Trophoblast cell (in vitro differentiated cells and primary cell): Measurements from ENCODE around the gene RBFOX2.
A peak's percentile ranks its signal among the peaks of the same experiment; 100 is the strongest.

ENCODE experiments used
- DNase-seq, 2 donors: peaks; one replicate each; pipeline ENCODE4 v3.0.0-alpha.2; 2016
- H2AFZ ChIP-seq: 2 replicates; pipeline ENCODE4 v1.6.1; 2013; ENCODE audit warnings: low read length, moderate library complexity, mild to moderate bottlenecking; ENCODE audit not compliant: insufficient read depth, poor library complexity
- H2AK5ac ChIP-seq: 2 replicates; pipeline ENCODE4 v1.6.1; 2013; ENCODE audit warnings: mild to moderate bottlenecking, low read length
- H2BK120ac ChIP-seq: 2 replicates; pipeline ENCODE4 v1.6.1; 2013; ENCODE audit warnings: low read length, mild to moderate bottlenecking, moderate library complexity; ENCODE audit not compliant: insufficient read depth, poor library complexity
- H2BK12ac ChIP-seq: 2 replicates; pipeline ENCODE4 v1.6.1; 2013; ENCODE audit warnings: mild to moderate bottlenecking, low read length, moderate library complexity
- H2BK5ac ChIP-seq: 2 replicates; pipeline ENCODE4 v1.6.1; 2013; ENCODE audit warnings: low read length, low read depth, moderate library complexity, mild to moderate bottlenecking; ENCODE audit not compliant: poor library complexity
- H3K14ac ChIP-seq: 2 replicates; pipeline ENCODE4 v1.6.1; 2013; ENCODE audit warnings: mild to moderate bottlenecking, low read length
- H3K18ac ChIP-seq: 2 replicates; pipeline ENCODE4 v1.6.1; 2013; ENCODE audit warnings: mild to moderate bottlenecking, low read length
- H3K23ac ChIP-seq: 2 replicates; pipeline ENCODE4 v1.6.1; 2013; ENCODE audit warnings: low read length
- H3K27ac ChIP-seq: 2 replicates; pipeline ENCODE4 v1.5.1; 2013; ENCODE audit warnings: low read depth, mild to moderate bottlenecking, inconsistent platforms, low read length, moderate library complexity
- H3K27me3 ChIP-seq: 2 replicates; pipeline ENCODE4 v1.6.1; 2013; ENCODE audit warnings: inconsistent platforms, mild to moderate bottlenecking, low read length, moderate library complexity; ENCODE audit not compliant: insufficient read depth
- H3K36me3 ChIP-seq, 2 experiments: 1 replicate in 1 of 2; 2 replicates in 1 of 2; pipeline ENCODE4 v1.6.1; 2013; ENCODE audit warnings: low read length in 2 of 2, mild to moderate bottlenecking in 2 of 2, moderate library complexity in 1 of 2; ENCODE audit not compliant: insufficient read depth in 2 of 2, control insufficient read depth in 1 of 2
- H3K4ac ChIP-seq: 2 replicates; pipeline ENCODE4 v1.6.1; 2013; ENCODE audit warnings: low read depth, mild to moderate bottlenecking, low read length, moderate library complexity
- H3K4me1 ChIP-seq, 2 experiments: 1 replicate in 1 of 2; 2 replicates in 1 of 2; pipeline ENCODE4 v1.6.1; 2013; ENCODE audit warnings: low read length in 2 of 2, mild to moderate bottlenecking in 2 of 2, moderate library complexity in 1 of 2; ENCODE audit not compliant: insufficient read depth in 2 of 2, control insufficient read depth in 1 of 2
- H3K4me2 ChIP-seq: 2 replicates; pipeline ENCODE4 v1.6.1; 2013; ENCODE audit warnings: inconsistent platforms, mild to moderate bottlenecking, low read length, moderate library complexity
- H3K4me3 ChIP-seq: 2 replicates; pipeline ENCODE4 v1.5.1; 2013; ENCODE audit warnings: mild to moderate bottlenecking, low read depth, low read length, inconsistent platforms
- H3K79me1 ChIP-seq: one replicate; pipeline ENCODE4 v1.6.1; 2013; ENCODE audit warnings: low read length
- H3K79me2 ChIP-seq: 2 replicates; pipeline ENCODE4 v1.6.1; 2013; ENCODE audit warnings: low read length, mild to moderate bottlenecking; ENCODE audit not compliant: control insufficient read depth, insufficient read depth, poor library complexity
- H3K9ac ChIP-seq: 2 replicates; pipeline ENCODE4 v1.6.1; 2013; ENCODE audit warnings: mild to moderate bottlenecking, low read length
- H3K9me3 ChIP-seq: 2 replicates; pipeline ENCODE4 v1.6.1; 2013; ENCODE audit warnings: low read depth, mild to moderate bottlenecking, control low read depth, inconsistent platforms, low read length; ENCODE audit not compliant: insufficient read depth
- H4K12ac ChIP-seq: 2 replicates; pipeline ENCODE4 v1.6.1; 2013; ENCODE audit warnings: low read depth, mild to moderate bottlenecking, low read length, moderate library complexity
- H4K8ac ChIP-seq: 2 replicates; pipeline ENCODE4 v1.6.1; 2013; ENCODE audit warnings: low read depth, mild to moderate bottlenecking, low read length, moderate library complexity
- H4K91ac ChIP-seq: one replicate; pipeline ENCODE4 v1.6.1; 2013; ENCODE audit warnings: low read depth, mild to moderate bottlenecking, low read length, moderate library complexity
- WGBS: extraction: QIAGEN DNeasy Blood & Tissue Kit; methylation state at CpG from one replicate; pipeline ENCODE4 v1.1.7; 2013; ENCODE audit warnings: missing lambda C conversion rate; ENCODE audit not compliant: insufficient read length, insufficient coverage; ENCODE audit errors: extremely low coverage; 5-methylcytosine and 5-hydroxymethylcytosine counted together

RBFOX2 gene

DNA sequence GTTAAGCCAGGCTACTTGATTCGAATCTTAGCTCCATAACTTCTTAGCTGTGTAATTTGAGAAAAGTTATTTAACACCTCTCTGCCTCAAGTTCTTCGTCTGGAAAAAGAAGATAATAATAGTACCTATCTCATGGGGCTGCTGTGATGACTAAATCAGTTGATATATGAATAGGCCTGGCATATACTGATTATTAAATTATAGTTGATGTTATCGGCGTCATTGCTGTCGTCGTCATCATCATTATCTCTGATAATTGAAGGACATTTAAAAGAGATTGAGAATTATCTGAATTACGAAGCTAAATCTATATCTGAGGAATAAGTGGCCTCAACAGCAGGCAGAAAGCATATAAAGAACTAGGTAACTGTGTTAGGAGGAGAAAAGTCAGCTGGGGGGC, 165.9 kb downstream of the RBFOX2 start:
- DNase-seq: no peak
- H3K4me2 ChIP-seq: no peak overlapping the region
- no peak overlapping the region for H2BK12ac ChIP-seq
- no peak overlapping the region for H3K9ac ChIP-seq
- no peak overlapping the region for H4K12ac ChIP-seq
- no peak overlapping the region for H2AK5ac ChIP-seq
- H3K79me2 ChIP-seq: no peaks in the 10 kb centered on the region
- no peak overlapping the region for H4K91ac ChIP-seq
- H3K27me3 ChIP-seq: no peaks in the 10 kb centered on the region
- WGBS: no CpG with 5 or more reads among the region's 7 CpGs
- H3K4ac ChIP-seq: no peak overlapping the region
- H2BK5ac ChIP-seq: no peak overlapping the region
- no peak overlapping the region for H3K27ac ChIP-seq
- H4K8ac ChIP-seq: no peak overlapping the region
- no peak overlapping the region for H2AFZ ChIP-seq
- no peaks in the 10 kb centered on the region for H3K4me1 ChIP-seq
- no peak overlapping the region for H2BK120ac ChIP-seq
- no peaks in the 10 kb centered on the region for H3K79me1 ChIP-seq
- H3K18ac ChIP-seq: no peak overlapping the region
- H3K23ac ChIP-seq: no peak overlapping the region
- no peaks in the 10 kb centered on the region for H3K36me3 ChIP-seq
- H3K14ac ChIP-seq: no peak overlapping the region
- no peak overlapping the region for H3K4me3 ChIP-seq
- no peaks in the 10 kb centered on the region for H3K9me3 ChIP-seq

DNA sequence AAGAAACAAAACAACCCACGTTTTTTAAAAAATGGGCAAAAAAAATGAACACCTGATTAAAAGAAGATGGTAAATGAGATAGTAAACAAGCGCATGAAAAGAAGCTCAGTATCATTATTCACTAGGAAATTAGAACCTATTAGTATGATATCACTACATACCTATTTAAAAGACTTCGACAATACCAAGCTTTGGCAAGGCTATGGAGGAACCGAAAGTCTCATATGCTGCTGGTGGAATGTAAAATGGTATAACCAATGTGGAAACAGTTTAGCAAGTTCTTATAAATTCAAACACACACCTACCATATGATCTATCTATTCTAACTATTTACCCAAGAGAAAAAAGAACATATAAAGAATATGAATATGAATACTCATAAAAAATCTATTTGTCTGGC, 167.2 kb downstream of the RBFOX2 start:
- H2BK12ac ChIP-seq: no peak overlapping the region
- no peak overlapping the region for H3K4ac ChIP-seq
- no peak overlapping the region for H3K27ac ChIP-seq
- no peak overlapping the region for H3K23ac ChIP-seq
- H3K9me3 ChIP-seq: no peaks in the 10 kb centered on the region
- no peak overlapping the region for H4K8ac ChIP-seq
- no peak overlapping the region for H4K12ac ChIP-seq
- no peak overlapping the region for H2BK120ac ChIP-seq
- no peak overlapping the region for H2BK5ac ChIP-seq
- WGBS: no CpG with 5 or more reads among the region's 4 CpGs
- H3K18ac ChIP-seq: no peak overlapping the region
- peak in 1 of 2 donors; percentile 10 for DNase-seq
- H3K9ac ChIP-seq: no peak overlapping the region
- H3K4me1 ChIP-seq: no peaks in the 10 kb centered on the region
- H3K27me3 ChIP-seq: no peaks in the 10 kb centered on the region
- no peaks in the 10 kb centered on the region for H3K79me2 ChIP-seq
- H3K79me1 ChIP-seq: no peaks in the 10 kb centered on the region
- no peaks in the 10 kb centered on the region for H3K36me3 ChIP-seq
- no peak overlapping the region for H3K4me3 ChIP-seq
- no peak overlapping the region for H4K91ac ChIP-seq
- no peak overlapping the region for H3K4me2 ChIP-seq
- no peak overlapping the region for H3K14ac ChIP-seq
- no peak overlapping the region for H2AFZ ChIP-seq
- no peak overlapping the region for H2AK5ac ChIP-seq

DNA sequence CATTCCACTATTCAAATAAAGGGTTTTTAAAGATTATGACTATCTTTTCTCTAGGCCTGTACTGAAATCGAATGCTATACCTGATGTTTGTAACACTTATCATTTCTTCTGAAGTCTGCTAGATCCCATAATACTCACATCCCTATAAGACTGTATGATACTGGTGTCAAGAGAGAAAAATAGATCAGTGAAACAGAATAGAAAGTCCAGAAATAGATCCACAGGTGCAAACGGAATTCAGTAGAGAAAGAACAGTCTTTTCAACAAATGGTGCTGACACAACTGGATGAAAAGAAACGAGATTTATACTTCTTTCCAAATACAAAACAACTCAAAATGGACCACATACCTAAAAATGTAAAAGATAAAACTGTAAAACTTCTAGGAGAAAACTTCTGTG, 167.8 kb downstream of the RBFOX2 start:
- H3K14ac ChIP-seq: no peak overlapping the region
- H3K27me3 ChIP-seq: no peaks in the 10 kb centered on the region
- H4K8ac ChIP-seq: no peak overlapping the region
- no peak overlapping the region for H3K27ac ChIP-seq
- no peak overlapping the region for H2BK120ac ChIP-seq
- H4K12ac ChIP-seq: no peak overlapping the region
- no peak overlapping the region for H3K4ac ChIP-seq
- H3K36me3 ChIP-seq: no peaks in the 10 kb centered on the region
- no peak overlapping the region for H3K9ac ChIP-seq
- H3K79me2 ChIP-seq: no peaks in the 10 kb centered on the region
- H2BK5ac ChIP-seq: no peak overlapping the region
- no CpG with 5 or more reads among the region's 3 CpGs for WGBS
- H3K79me1 ChIP-seq: no peaks in the 10 kb centered on the region
- no peak overlapping the region for H3K18ac ChIP-seq
- H3K9me3 ChIP-seq: no peaks in the 10 kb centered on the region
- no peak overlapping the region for H4K91ac ChIP-seq
- no peak overlapping the region for H3K23ac ChIP-seq
- H3K4me3 ChIP-seq: no peak overlapping the region
- H3K4me2 ChIP-seq: no peak overlapping the region
- no peaks in the 10 kb centered on the region for H3K4me1 ChIP-seq
- no peak overlapping the region for H2BK12ac ChIP-seq
- DNase-seq: no peak
- no peak overlapping the region for H2AFZ ChIP-seq
- H2AK5ac ChIP-seq: no peak overlapping the region

DNA sequence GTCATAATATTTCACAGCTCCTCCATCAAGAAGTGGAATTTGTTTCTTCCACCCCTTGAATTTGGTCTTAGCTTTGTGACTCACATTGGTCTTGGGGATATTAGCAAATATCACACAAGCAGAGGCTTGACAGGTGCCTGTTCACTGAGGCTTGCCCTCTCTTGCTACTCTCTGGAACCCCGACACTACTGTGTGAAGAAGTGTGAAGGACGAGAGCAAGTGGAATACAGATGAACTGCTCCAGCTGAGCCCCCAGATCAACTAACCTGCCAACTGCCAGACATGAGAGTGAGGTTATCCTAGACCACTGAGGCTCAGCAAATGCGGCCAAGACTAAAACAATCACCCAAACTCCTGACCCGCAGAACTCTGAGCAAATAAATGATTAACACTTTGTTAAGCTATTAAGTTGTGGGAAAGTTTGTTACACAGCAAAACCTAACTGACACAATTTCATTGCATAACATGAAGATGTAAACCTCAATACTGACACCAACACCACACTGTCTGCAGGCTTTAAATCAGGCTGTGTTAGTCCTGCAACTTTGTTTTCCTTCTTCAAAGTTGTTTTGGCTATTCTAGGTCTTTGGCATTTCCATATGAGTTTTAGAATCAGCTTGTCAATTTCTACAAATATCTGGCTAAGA, 168.4 kb downstream of the RBFOX2 start:
- H3K4me2 ChIP-seq: no peak overlapping the region
- H2BK5ac ChIP-seq: no peak overlapping the region
- no peak overlapping the region for H3K23ac ChIP-seq
- H3K9me3 ChIP-seq: no peaks in the 10 kb centered on the region
- no peaks in the 10 kb centered on the region for H3K27me3 ChIP-seq
- H4K12ac ChIP-seq: no peak overlapping the region
- H3K4ac ChIP-seq: no peak overlapping the region
- no peaks in the 10 kb centered on the region for H3K36me3 ChIP-seq
- no peak overlapping the region for H3K14ac ChIP-seq
- H2AK5ac ChIP-seq: no peak overlapping the region
- WGBS: no CpG with 5 or more reads among the region's 4 CpGs
- no peaks in the 10 kb centered on the region for H3K4me1 ChIP-seq
- H3K79me1 ChIP-seq: no peaks in the 10 kb centered on the region
- no peak for DNase-seq
- no peak overlapping the region for H3K18ac ChIP-seq
- H2AFZ ChIP-seq: no peak overlapping the region
- H4K8ac ChIP-seq: no peak overlapping the region
- H3K4me3 ChIP-seq: no peak overlapping the region
- H4K91ac ChIP-seq: no peak overlapping the region
- no peak overlapping the region for H2BK120ac ChIP-seq
- H2BK12ac ChIP-seq: no peak overlapping the region
- H3K79me2 ChIP-seq: no peaks in the 10 kb centered on the region
- no peak overlapping the region for H3K9ac ChIP-seq
- H3K27ac ChIP-seq: no peak overlapping the region
